ENCODE measurements around the gene MYO1E.
"Not testable (repeated sequence)": the region's sequence is repeated elsewhere in the genome, so short reads cannot be mapped to it uniquely, and the experiment has no call there.

Gene MYO1E

DNA sequence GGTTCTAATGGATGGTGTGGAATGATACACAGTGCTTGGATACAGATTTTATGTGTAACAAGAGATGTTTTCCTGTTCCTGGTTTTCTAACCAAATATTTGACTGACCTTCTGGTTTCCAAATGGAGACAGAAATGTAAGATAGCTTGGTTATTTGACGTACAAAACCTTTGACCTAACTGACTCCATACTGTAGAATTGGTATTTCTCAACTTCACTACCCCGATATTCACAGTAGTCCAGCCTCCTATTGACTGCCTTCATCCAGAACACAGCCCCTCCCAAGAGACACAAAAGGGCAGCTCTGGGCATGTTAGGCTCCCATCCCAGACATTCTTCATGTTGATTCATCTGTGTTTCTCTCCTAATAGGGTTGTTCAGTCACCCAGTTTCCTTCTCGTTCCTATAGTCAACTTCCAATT, 33.4 kb downstream of the MYO1E start:
- ATAC-seq = no peak

DNA sequence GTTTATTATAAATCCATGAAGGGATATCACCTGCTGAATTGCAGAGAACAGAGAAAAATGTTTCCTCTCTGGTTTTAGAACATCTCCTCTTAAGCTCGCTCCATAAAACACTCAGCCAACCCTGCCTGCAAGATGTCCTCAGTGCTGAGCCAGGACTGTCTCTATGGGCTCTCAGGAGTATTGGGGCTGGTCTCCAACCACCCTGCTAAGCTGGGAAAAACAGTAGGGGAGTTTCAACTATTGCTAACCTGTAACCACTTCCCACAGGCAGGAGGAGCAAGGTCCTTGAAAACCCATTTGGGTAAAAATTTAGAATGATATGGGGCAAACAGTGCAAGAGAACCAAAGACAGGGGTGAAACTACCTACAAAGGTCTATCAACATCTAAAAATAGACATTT, 34.3 kb downstream of the MYO1E start:
- no peak for ATAC-seq
- TF ChIP-seq BACH2 (CRISPR knock-in tag; IDR thresholded peaks at IDR 0.05; ENCODE audit: borderline replicate concordance) = no peak
- TF ChIP-seq ZNF8 (CRISPR knock-in tag; IDR thresholded peaks at IDR 0.05) = no peak
- no peak for TF ChIP-seq ZNF70 (CRISPR knock-in tag; IDR thresholded peaks at IDR 0.05)
- no peak for TF ChIP-seq SNAI2 (CRISPR knock-in tag; IDR thresholded peaks at IDR 0.05)
- TF ChIP-seq, protein P1, sequence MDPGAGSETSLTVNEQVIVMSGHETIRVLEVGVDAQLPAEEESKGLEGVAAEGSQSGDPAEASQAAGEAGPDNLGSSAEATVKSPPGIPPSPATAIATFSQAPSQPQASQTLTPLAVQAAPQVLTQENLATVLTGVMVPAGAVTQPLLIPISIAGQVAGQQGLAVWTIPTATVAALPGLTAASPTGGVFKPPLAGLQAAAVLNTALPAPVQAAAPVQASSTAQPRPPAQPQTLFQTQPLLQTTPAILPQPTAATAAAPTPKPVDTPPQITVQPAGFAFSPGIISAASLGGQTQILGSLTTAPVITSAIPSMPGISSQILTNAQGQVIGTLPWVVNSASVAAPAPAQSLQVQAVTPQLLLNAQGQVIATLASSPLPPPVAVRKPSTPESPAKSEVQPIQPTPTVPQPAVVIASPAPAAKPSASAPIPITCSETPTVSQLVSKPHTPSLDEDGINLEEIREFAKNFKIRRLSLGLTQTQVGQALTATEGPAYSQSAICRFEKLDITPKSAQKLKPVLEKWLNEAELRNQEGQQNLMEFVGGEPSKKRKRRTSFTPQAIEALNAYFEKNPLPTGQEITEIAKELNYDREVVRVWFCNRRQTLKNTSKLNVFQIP (CRISPR knock-in tag; IDR thresholded peaks at IDR 0.05; ENCODE audit: borderline replicate concordance, low read depth) = no peak
- TF ChIP-seq ZNF565 (CRISPR knock-in tag; conservative IDR thresholded peaks at IDR 0.05; ENCODE audit: low read depth) = no peak
- TF ChIP-seq ZFP3 (CRISPR knock-in tag; IDR thresholded peaks at IDR 0.05) = no peak

More for the DNA sequence above, 33.4 kb downstream of the MYO1E start:
- TF ChIP-seq, protein P2, sequence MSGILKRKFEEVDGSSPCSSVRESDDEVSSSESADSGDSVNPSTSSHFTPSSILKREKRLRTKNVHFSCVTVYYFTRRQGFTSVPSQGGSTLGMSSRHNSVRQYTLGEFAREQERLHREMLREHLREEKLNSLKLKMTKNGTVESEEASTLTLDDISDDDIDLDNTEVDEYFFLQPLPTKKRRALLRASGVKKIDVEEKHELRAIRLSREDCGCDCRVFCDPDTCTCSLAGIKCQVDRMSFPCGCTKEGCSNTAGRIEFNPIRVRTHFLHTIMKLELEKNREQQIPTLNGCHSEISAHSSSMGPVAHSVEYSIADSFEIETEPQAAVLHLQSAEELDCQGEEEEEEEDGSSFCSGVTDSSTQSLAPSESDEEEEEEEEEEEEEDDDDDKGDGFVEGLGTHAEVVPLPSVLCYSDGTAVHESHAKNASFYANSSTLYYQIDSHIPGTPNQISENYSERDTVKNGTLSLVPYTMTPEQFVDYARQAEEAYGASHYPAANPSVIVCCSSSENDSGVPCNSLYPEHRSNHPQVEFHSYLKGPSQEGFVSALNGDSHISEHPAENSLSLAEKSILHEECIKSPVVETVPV (CRISPR knock-in tag; IDR thresholded peaks at IDR 0.05) = no peak
- no peak for TF ChIP-seq ZNF565 (CRISPR knock-in tag; conservative IDR thresholded peaks at IDR 0.05; ENCODE audit: low read depth)

DNA sequence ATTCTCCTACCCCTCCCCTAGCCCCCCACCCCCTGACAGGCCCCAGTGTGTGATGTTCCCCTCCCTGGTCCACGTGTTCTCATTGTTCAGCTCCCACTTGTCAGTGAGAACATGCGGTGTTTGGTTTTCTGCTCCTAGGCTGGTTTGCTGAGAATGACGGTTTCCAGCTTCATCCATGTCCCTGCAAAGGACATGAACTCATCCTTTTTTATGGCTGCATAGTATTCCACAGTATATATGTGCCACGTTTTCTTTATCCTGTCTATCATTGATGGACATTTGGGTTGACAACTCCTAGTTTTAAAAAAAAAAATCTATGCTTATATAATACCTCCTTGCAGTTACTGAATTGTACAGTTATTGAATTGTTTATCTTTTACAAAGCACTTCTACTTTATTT, 35.9 kb downstream of the MYO1E start:
- not testable (repeated sequence) for ATAC-seq

DNA sequence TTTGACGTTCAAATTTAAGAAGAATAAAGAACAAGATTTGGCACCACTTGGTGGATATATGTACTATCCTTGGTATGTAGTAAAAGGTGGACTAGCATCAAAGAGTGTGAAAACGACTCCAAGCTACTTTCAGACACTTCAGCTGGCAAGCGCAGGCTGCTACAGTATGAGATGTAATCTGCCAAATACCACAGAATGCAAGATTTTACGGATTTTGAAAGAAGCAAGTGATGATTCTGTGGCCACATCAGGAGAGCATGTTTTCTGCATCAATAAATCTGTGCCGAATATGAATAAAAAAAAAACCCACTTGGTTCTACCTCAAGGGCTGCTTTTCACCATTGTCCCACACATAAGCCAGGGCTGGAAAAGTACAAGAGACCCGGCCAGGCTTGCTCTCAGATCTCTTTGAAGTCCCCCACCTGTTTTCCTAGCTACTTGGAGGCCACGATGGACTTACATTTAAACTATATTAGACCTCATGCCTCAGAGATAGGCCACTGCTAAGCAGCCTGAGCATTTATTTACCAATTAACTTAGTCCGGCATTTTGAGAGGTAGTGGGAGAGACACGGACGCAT, 37.4 kb downstream of the MYO1E start:
- no peak for ATAC-seq
- TF ChIP-seq ZC3H10 (CRISPR knock-in tag; IDR thresholded peaks at IDR 0.05) (no peak), TOX (CRISPR knock-in tag; IDR thresholded peaks at IDR 0.05; ENCODE audit: borderline replicate concordance) (no peak), ZFP3 (CRISPR knock-in tag; IDR thresholded peaks at IDR 0.05) (no peak), OSR1 (CRISPR knock-in tag; IDR thresholded peaks at IDR 0.05) (no peak), ZNF565 (CRISPR knock-in tag; conservative IDR thresholded peaks at IDR 0.05; ENCODE audit: low read depth) (no peak), PPARA (CRISPR knock-in tag; IDR thresholded peaks at IDR 0.05; ENCODE audit: borderline replicate concordance) (no peak)
- TF ChIP-seq, protein P3, sequence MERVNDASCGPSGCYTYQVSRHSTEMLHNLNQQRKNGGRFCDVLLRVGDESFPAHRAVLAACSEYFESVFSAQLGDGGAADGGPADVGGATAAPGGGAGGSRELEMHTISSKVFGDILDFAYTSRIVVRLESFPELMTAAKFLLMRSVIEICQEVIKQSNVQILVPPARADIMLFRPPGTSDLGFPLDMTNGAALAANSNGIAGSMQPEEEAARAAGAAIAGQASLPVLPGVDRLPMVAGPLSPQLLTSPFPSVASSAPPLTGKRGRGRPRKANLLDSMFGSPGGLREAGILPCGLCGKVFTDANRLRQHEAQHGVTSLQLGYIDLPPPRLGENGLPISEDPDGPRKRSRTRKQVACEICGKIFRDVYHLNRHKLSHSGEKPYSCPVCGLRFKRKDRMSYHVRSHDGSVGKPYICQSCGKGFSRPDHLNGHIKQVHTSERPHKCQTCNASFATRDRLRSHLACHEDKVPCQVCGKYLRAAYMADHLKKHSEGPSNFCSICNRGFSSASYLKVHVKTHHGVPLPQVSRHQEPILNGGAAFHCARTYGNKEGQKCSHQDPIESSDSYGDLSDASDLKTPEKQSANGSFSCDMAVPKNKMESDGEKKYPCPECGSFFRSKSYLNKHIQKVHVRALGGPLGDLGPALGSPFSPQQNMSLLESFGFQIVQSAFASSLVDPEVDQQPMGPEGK (CRISPR knock-in tag; IDR thresholded peaks at IDR 0.05; ENCODE audit: borderline replicate concordance) = no peak
- TF ChIP-seq, protein P4, sequence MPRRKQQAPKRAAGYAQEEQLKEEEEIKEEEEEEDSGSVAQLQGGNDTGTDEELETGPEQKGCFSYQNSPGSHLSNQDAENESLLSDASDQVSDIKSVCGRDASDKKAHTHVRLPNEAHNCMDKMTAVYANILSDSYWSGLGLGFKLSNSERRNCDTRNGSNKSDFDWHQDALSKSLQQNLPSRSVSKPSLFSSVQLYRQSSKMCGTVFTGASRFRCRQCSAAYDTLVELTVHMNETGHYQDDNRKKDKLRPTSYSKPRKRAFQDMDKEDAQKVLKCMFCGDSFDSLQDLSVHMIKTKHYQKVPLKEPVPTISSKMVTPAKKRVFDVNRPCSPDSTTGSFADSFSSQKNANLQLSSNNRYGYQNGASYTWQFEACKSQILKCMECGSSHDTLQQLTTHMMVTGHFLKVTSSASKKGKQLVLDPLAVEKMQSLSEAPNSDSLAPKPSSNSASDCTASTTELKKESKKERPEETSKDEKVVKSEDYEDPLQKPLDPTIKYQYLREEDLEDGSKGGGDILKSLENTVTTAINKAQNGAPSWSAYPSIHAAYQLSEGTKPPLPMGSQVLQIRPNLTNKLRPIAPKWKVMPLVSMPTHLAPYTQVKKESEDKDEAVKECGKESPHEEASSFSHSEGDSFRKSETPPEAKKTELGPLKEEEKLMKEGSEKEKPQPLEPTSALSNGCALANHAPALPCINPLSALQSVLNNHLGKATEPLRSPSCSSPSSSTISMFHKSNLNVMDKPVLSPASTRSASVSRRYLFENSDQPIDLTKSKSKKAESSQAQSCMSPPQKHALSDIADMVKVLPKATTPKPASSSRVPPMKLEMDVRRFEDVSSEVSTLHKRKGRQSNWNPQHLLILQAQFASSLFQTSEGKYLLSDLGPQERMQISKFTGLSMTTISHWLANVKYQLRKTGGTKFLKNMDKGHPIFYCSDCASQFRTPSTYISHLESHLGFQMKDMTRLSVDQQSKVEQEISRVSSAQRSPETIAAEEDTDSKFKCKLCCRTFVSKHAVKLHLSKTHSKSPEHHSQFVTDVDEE (CRISPR knock-in tag; IDR thresholded peaks at IDR 0.05) = no peak
- TF ChIP-seq, protein P5, sequence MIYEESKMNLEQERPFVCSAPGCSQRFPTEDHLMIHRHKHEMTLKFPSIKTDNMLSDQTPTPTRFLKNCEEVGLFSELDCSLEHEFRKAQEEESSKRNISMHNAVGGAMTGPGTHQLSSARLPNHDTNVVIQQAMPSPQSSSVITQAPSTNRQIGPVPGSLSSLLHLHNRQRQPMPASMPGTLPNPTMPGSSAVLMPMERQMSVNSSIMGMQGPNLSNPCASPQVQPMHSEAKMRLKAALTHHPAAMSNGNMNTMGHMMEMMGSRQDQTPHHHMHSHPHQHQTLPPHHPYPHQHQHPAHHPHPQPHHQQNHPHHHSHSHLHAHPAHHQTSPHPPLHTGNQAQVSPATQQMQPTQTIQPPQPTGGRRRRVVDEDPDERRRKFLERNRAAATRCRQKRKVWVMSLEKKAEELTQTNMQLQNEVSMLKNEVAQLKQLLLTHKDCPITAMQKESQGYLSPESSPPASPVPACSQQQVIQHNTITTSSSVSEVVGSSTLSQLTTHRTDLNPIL (CRISPR knock-in tag; IDR thresholded peaks at IDR 0.05; ENCODE audit: low read depth) = no peak

- ATAC-seq = no peak
- TF ChIP-seq, protein P1 (CRISPR knock-in tag; IDR thresholded peaks at IDR 0.05; ENCODE audit: borderline replicate concordance, low read depth) = no peak
- no peak for TF ChIP-seq GLIS3 (CRISPR knock-in tag; IDR thresholded peaks at IDR 0.05)
- no peak for TF ChIP-seq ARNTL (CRISPR knock-in tag; IDR thresholded peaks at IDR 0.05; ENCODE audit: borderline replicate concordance, low read depth)
- TF ChIP-seq, protein P2 (CRISPR knock-in tag; IDR thresholded peaks at IDR 0.05) = no peak
- TF ChIP-seq, protein P5 (CRISPR knock-in tag; IDR thresholded peaks at IDR 0.05; ENCODE audit: low read depth) = no peak
- no peak for TF ChIP-seq ZC3H10 (CRISPR knock-in tag; IDR thresholded peaks at IDR 0.05)
- TF ChIP-seq TCF4 (CRISPR knock-in tag; IDR thresholded peaks at IDR 0.05; ENCODE audit: borderline replicate concordance) = no peak
- TF ChIP-seq OSR1 (CRISPR knock-in tag; IDR thresholded peaks at IDR 0.05) = no peak
- no peak for TF ChIP-seq SNAI2 (CRISPR knock-in tag; IDR thresholded peaks at IDR 0.05)
- no peak for TF ChIP-seq CSDC2 (CRISPR knock-in tag; IDR thresholded peaks at IDR 0.05)
Measured at GRCh38 chr15:59334076-59334415, 38.6 kb downstream of the MYO1E start.
